ENCODE data around the gene FRYL.

The FRYL gene

DNA sequence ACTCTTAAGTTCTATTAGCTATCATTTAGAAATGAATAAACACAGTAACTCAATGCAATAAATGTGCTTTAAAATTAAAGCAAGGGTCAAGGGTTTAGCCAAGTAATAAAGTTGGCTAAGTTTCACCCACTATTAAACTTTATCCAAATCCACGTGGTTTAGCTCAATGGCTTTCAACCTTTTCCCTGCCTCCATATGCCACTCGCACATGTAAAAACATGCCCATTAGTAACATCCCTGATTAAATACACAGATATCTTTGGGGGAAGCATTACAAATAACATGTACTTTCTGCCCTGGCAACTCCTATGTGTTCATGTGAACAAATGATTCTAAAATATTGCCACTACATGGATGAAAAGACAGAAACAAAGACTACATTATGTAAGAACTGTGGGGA lies 159.2 kb downstream of the FRYL start:
- Histone ChIP-seq H3K4me1 (ENCODE audit: insufficient read depth, low read length, poor library complexity, severe bottlenecking) (no peaks in the 10 kb centered on the region), H3F3A (ENCODE audit: low read depth) (no peaks in the 10 kb centered on the region)
- no peak for TF ChIP-seq EZH2phosphoT487 (IDR thresholded peaks at IDR 0.05; ENCODE audit: borderline replicate concordance)
- TF ChIP-seq CTCF (conservative IDR thresholded peaks at IDR 0.05; ENCODE audit: low read length): no peak

DNA sequence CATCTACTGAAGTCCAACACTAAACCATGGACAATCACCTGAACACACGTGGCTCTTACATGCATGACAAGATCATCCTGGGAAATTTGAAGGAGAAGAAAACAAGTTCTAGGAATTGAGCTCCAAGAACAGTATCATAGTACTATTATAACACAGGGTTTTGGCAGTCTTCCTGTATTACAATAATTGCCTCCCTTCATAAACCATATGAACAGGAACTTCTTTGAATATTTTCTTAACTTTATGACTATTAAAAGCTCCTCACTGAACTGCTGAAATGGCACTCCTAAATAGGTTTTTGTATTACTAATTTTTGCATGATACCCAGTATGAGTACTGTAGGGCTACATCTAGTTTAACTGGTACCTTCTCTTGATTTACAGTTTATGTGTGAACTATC lies 160.0 kb downstream of the FRYL start:
- Histone ChIP-seq H2AFZ (ENCODE audit: low read length) (no peak overlapping the region), H3K36me3 (ENCODE audit: insufficient read depth, low read length) (peaks cover 75% of the 10 kb centered on the region), H4K20me1 (ENCODE audit: insufficient read depth, low read length, poor library complexity, severe bottlenecking) (peaks cover 9% of the 10 kb centered on the region), H3K9me2 (replicated peaks; ENCODE audit: low read depth, low read length) (no peaks in the 10 kb centered on the region), H3K4me2 (ENCODE audit: low read depth, low read length, poor library complexity, severe bottlenecking) (no peak overlapping the region), H3K4me1 (ENCODE audit: insufficient read depth, low read length, poor library complexity, severe bottlenecking) (no peaks in the 10 kb centered on the region), H3K27me3 (ENCODE audit: insufficient read depth, low read length, poor library complexity, severe bottlenecking) (no peaks in the 10 kb centered on the region), H3K9me3 (ENCODE audit: insufficient read depth, low read depth, low read length) (no peaks in the 10 kb centered on the region), H3K79me2 (ENCODE audit: insufficient read depth, low read length) (0 out of 2 replicates have a peak, but pooled peaks cover 5% of the 10 kb centered on the region), H3K9ac (ENCODE audit: low read depth, low read length, poor library complexity, severe bottlenecking) (no peak overlapping the region), H3K4me3 (ENCODE audit: low read length, poor library complexity, severe bottlenecking) (no peak overlapping the region), H3F3A (ENCODE audit: low read depth) (no peaks in the 10 kb centered on the region)
- TF ChIP-seq EZH2phosphoT487 (IDR thresholded peaks at IDR 0.05; ENCODE audit: borderline replicate concordance) (no peak), CTCF (conservative IDR thresholded peaks at IDR 0.05; ENCODE audit: low read length) (no peak)

More for the DNA sequence above, 159.2 kb downstream of the FRYL start:
- H2AFZ ChIP-seq (ENCODE audit: low read length): no peak overlapping the region
- no peaks in the 10 kb centered on the region for H3K27me3 ChIP-seq (ENCODE audit: insufficient read depth, low read length, poor library complexity, severe bottlenecking)
- H3K4me2 ChIP-seq (ENCODE audit: low read depth, low read length, poor library complexity, severe bottlenecking): no peak overlapping the region
- peaks cover 13% of the 10 kb centered on the region for H4K20me1 ChIP-seq (ENCODE audit: insufficient read depth, low read length, poor library complexity, severe bottlenecking)
- no peaks in the 10 kb centered on the region for H3K9me2 ChIP-seq (replicated peaks; ENCODE audit: low read depth, low read length)
- 0 out of 2 replicates have a peak, but pooled peaks cover 6% of the 10 kb centered on the region for H3K79me2 ChIP-seq (ENCODE audit: insufficient read depth, low read length)
- no peak overlapping the region for H3K4me3 ChIP-seq (ENCODE audit: low read length, poor library complexity, severe bottlenecking)
- H3K36me3 ChIP-seq (ENCODE audit: insufficient read depth, low read length): peaks cover 72% of the 10 kb centered on the region
- H3K9me3 ChIP-seq (ENCODE audit: insufficient read depth, low read depth, low read length): no peaks in the 10 kb centered on the region
- H3K9ac ChIP-seq (ENCODE audit: low read depth, low read length, poor library complexity, severe bottlenecking): no peak overlapping the region

GRCh38 chr4:48604527-48604926 lies 175.6 kb downstream of the FRYL start:
- Histone ChIP-seq H4K20me1 (ENCODE audit: insufficient read depth, low read length, poor library complexity, severe bottlenecking) (no peaks in the 10 kb centered on the region), H3K27me3 (ENCODE audit: insufficient read depth, low read length, poor library complexity, severe bottlenecking) (no peaks in the 10 kb centered on the region), H2AFZ (ENCODE audit: low read length) (no peak overlapping the region), H3K4me1 (ENCODE audit: insufficient read depth, low read length, poor library complexity, severe bottlenecking) (no peaks in the 10 kb centered on the region), H3K9me2 (replicated peaks; ENCODE audit: low read depth, low read length) (no peaks in the 10 kb centered on the region), H3F3A (ENCODE audit: low read depth) (no peaks in the 10 kb centered on the region), H3K36me3 (ENCODE audit: insufficient read depth, low read length) (peaks cover 36% of the 10 kb centered on the region), H3K4me2 (ENCODE audit: low read depth, low read length, poor library complexity, severe bottlenecking) (no peak overlapping the region), H3K79me2 (ENCODE audit: insufficient read depth, low read length) (no peaks in the 10 kb centered on the region), H3K4me3 (ENCODE audit: low read length, poor library complexity, severe bottlenecking) (no peak overlapping the region), H3K9me3 (ENCODE audit: insufficient read depth, low read depth, low read length) (no peaks in the 10 kb centered on the region), H3K9ac (ENCODE audit: low read depth, low read length, poor library complexity, severe bottlenecking) (no peak overlapping the region)
- no peak for TF ChIP-seq CTCF (conservative IDR thresholded peaks at IDR 0.05; ENCODE audit: low read length)

Data from Loucy (cell line).